GM12878 (cell line): ENCODE measurements around the gene AURKAIP1. TPM values are rescaled to one million over a fixed set of nuclear protein-coding genes. Genes with fewer than 3 reads are reported as not detected.
A peak's percentile ranks its signal among the peaks of the same experiment; 100 is the strongest.

Source experiments
- ASH2L ChIP-seq: fragments of 300-600, 200-600 bp; sonication (generic); IDR thresholded peaks from 2 replicates; pipeline ENCODE4 v1.6.1; 2017; ENCODE audit warnings: low read depth, mild to moderate bottlenecking, borderline replicate concordance
- CHD2 ChIP-seq: IDR thresholded peaks from 2 replicates; pipeline ENCODE4 v1.6.1; 2011; ENCODE audit warnings: low read depth, low read length, improper control_type of control experiment, borderline replicate concordance
- JUNB ChIP-seq: IDR thresholded peaks from 2 replicates; pipeline ENCODE4 v1.6.1; 2016; ENCODE audit warnings: antibody characterized with exemption, mild to moderate bottlenecking
- NR2C2 ChIP-seq: IDR thresholded peaks from 2 replicates; pipeline ENCODE4 v1.6.1; 2011; ENCODE audit warnings: borderline replicate concordance, low read depth; ENCODE audit not compliant: control insufficient read depth, insufficient read length
- PAX5 ChIP-seq: IDR thresholded peaks from 2 replicates; pipeline ENCODE4 v1.6.1; 2011; ENCODE audit warnings: low read depth, low read length, borderline replicate concordance
- POLR2AphosphoS2 ChIP-seq: IDR thresholded peaks from 2 replicates; pipeline ENCODE4 v1.6.1; 2011; ENCODE audit warnings: low read depth, mild to moderate bottlenecking, low read length, improper control_type of control experiment, moderate library complexity
- SIX5 ChIP-seq: IDR thresholded peaks from 2 replicates; pipeline ENCODE4 v1.6.1; 2011; ENCODE audit warnings: mild to moderate bottlenecking, low read depth, low read length, moderate library complexity; ENCODE audit not compliant: severe bottlenecking
- SPI1 ChIP-seq: IDR thresholded peaks from 2 replicates; pipeline ENCODE4 v1.6.1; 2011; ENCODE audit warnings: low read depth, mild to moderate bottlenecking, low read length, moderate library complexity, borderline replicate concordance; ENCODE audit not compliant: insufficient read depth
- STAT1 ChIP-seq: fragments of 450-650 bp; conservative IDR thresholded peaks from 2 replicates; pipeline ENCODE4 v1.6.1; 2014; ENCODE audit warnings: antibody characterized with exemption, mild to moderate bottlenecking
- STAT3 ChIP-seq: IDR thresholded peaks from 2 replicates; pipeline ENCODE4 v1.6.1; 2011; ENCODE audit warnings: low read depth, low read length, improper control_type of control experiment
- SUZ12 ChIP-seq: fragments of 200-600 bp; sonication (generic); IDR thresholded peaks from one replicate; pipeline ENCODE4 v1.6.1; 2018; ENCODE audit warnings: antibody characterized with exemption, mild to moderate bottlenecking; ENCODE audit not compliant: unreplicated experiment
- TCF3 ChIP-seq: IDR thresholded peaks from 2 replicates; pipeline ENCODE4 v1.6.1; 2012; ENCODE audit warnings: low read depth, mild to moderate bottlenecking, low read length, borderline replicate concordance; ENCODE audit not compliant: insufficient read depth
- USF1 ChIP-seq: IDR thresholded peaks from 2 replicates; pipeline ENCODE4 v1.6.1; 2011; ENCODE audit warnings: borderline replicate concordance, low read depth, mild to moderate bottlenecking, moderate library complexity, mixed read lengths, low read length; ENCODE audit not compliant: insufficient read depth; ENCODE audit errors: extremely low read length
- ZNF207 ChIP-seq: fragments of 450-650 bp; IDR thresholded peaks from 2 replicates; pipeline ENCODE4 v1.6.1; 2014; ENCODE audit warnings: antibody characterized with exemption, mild to moderate bottlenecking, borderline replicate concordance
- polyA plus RNA-seq, 11 experiments: library from polyadenylated mRNA; depleted of rRNA in 4 of 11; unstranded in 6 of 11; stranded (reverse) in 5 of 11; fragments of >200 nt; fragmentation: Nextera tagmentation in 4 of 11; fragmentation: Illumina TruSeq in 1 of 11; extraction: Ambion mirVana in 4 of 11; extraction: Trizol in 1 of 11; gene quantifications; 1 replicate in 1 of 11; 2 replicates in 10 of 11; pipeline versions ENCODE4 v1.2.1 to v1.2.3, GENCODE V29; 2011 to 2016; ENCODE audit warnings: inconsistent platforms in 2 of 11, missing spikeins in 2 of 11, low read depth in 1 of 11
- total RNA-seq, 4 experiments: library from RNA; depleted of rRNA in 3 of 4; stranded (reverse); fragments of >200 nt in 3 of 4; fragmentation: Illumina TruSeq in 1 of 4; extraction: Trizol in 1 of 4; gene quantifications; 2 replicates each; pipeline versions ENCODE4 v1.2.1 to v1.2.3, GENCODE V29; 2013 to 2021
- TF ChIP-seq, protein P1 (sequence below): fragments of 450-650 bp; formaldehyde crosslinking; IDR thresholded peaks from 2 replicates; pipeline ENCODE4 v1.4.0; 2020; ENCODE audit warnings: mild to moderate bottlenecking, moderate library complexity
- TF ChIP-seq, protein P2 (sequence below): fragments of 150-350 bp; IDR thresholded peaks from 2 replicates; pipeline ENCODE4 v1.6.1; 2016; ENCODE audit warnings: low read depth, low read length
- TF ChIP-seq, protein P3 (sequence below): fragments of 450-650 bp; formaldehyde crosslinking; IDR thresholded peaks from 2 replicates; pipeline ENCODE4 v1.5.0; 2022; ENCODE audit warnings: mild to moderate bottlenecking, missing genetic modification characterization

AURKAIP1 gene
- total and polyA plus RNA-seq, 10 of the 15 experiments (the other 5 are each of a cell fraction or from before 2014, with no cell fraction given): 6.5 to 366 (median 120) TPM

DNA sequence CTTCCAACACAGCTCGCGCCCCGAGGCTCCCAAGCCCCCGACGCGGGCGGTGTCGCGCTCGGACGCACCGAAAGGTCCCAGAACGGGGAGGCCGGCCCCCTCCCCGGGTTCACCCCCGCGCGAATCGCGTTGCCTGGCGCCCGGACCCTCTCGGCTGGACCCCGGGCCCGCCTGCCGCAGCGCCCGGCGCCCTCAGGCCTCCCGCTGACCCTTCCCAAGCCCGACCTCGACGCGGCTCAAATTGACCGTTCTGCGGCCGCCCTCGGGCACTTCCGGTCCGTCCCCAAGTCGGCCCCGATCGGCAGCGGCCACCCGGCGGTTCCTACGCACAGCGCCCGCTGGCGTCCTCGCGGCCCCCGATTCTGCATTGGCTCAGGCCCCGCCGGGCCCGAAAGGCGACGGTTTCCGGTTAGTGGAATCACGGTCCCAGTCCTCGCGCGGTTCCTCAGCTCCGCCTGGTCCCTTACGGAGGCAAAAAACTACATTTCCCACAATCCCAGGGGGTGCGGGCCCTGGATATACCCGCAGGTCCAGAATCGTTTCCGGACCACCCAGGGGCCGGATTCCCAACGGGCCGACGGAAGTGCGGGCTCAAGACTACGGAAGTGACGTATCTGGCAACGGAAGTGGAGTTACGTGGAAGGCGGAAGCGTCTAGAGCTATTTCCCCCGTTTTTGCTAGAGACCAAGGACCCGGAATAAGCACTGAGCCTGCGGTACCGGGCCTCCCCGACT, at the start of gene AURKAIP1 (continued):
- peak; percentile 71 for TF ChIP-seq SPI1
- TF ChIP-seq, protein P1, sequence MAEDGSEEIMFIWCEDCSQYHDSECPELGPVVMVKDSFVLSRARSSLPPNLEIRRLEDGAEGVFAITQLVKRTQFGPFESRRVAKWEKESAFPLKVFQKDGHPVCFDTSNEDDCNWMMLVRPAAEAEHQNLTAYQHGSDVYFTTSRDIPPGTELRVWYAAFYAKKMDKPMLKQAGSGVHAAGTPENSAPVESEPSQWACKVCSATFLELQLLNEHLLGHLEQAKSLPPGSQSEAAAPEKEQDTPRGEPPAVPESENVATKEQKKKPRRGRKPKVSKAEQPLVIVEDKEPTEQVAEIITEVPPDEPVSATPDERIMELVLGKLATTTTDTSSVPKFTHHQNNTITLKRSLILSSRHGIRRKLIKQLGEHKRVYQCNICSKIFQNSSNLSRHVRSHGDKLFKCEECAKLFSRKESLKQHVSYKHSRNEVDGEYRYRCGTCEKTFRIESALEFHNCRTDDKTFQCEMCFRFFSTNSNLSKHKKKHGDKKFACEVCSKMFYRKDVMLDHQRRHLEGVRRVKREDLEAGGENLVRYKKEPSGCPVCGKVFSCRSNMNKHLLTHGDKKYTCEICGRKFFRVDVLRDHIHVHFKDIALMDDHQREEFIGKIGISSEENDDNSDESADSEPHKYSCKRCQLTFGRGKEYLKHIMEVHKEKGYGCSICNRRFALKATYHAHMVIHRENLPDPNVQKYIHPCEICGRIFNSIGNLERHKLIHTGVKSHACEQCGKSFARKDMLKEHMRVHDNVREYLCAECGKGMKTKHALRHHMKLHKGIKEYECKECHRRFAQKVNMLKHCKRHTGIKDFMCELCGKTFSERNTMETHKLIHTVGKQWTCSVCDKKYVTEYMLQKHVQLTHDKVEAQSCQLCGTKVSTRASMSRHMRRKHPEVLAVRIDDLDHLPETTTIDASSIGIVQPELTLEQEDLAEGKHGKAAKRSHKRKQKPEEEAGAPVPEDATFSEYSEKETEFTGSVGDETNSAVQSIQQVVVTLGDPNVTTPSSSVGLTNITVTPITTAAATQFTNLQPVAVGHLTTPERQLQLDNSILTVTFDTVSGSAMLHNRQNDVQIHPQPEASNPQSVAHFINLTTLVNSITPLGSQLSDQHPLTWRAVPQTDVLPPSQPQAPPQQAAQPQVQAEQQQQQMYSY (CRISPR knock-in tag): no peak
- TF ChIP-seq NR2C2: no peak
- TF ChIP-seq PAX5: 0 out of 2 replicates have a peak, but pooled peaks have one; percentile 47
- TF ChIP-seq STAT3: no peak
- TF ChIP-seq, protein P2, sequence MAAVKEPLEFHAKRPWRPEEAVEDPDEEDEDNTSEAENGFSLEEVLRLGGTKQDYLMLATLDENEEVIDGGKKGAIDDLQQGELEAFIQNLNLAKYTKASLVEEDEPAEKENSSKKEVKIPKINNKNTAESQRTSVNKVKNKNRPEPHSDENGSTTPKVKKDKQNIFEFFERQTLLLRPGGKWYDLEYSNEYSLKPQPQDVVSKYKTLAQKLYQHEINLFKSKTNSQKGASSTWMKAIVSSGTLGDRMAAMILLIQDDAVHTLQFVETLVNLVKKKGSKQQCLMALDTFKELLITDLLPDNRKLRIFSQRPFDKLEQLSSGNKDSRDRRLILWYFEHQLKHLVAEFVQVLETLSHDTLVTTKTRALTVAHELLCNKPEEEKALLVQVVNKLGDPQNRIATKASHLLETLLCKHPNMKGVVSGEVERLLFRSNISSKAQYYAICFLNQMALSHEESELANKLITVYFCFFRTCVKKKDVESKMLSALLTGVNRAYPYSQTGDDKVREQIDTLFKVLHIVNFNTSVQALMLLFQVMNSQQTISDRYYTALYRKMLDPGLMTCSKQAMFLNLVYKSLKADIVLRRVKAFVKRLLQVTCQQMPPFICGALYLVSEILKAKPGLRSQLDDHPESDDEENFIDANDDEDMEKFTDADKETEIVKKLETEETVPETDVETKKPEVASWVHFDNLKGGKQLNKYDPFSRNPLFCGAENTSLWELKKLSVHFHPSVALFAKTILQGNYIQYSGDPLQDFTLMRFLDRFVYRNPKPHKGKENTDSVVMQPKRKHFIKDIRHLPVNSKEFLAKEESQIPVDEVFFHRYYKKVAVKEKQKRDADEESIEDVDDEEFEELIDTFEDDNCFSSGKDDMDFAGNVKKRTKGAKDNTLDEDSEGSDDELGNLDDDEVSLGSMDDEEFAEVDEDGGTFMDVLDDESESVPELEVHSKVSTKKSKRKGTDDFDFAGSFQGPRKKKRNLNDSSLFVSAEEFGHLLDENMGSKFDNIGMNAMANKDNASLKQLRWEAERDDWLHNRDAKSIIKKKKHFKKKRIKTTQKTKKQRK: no peak
- TF ChIP-seq SIX5: peak; percentile 94
- peak; percentile 99 for TF ChIP-seq STAT1
- no peak for TF ChIP-seq SUZ12
- TF ChIP-seq ZNF207: peak; percentile 100
- peak; percentile 17 for TF ChIP-seq USF1
- peak; percentile 99 for TF ChIP-seq CHD2
- TF ChIP-seq, protein P3, sequence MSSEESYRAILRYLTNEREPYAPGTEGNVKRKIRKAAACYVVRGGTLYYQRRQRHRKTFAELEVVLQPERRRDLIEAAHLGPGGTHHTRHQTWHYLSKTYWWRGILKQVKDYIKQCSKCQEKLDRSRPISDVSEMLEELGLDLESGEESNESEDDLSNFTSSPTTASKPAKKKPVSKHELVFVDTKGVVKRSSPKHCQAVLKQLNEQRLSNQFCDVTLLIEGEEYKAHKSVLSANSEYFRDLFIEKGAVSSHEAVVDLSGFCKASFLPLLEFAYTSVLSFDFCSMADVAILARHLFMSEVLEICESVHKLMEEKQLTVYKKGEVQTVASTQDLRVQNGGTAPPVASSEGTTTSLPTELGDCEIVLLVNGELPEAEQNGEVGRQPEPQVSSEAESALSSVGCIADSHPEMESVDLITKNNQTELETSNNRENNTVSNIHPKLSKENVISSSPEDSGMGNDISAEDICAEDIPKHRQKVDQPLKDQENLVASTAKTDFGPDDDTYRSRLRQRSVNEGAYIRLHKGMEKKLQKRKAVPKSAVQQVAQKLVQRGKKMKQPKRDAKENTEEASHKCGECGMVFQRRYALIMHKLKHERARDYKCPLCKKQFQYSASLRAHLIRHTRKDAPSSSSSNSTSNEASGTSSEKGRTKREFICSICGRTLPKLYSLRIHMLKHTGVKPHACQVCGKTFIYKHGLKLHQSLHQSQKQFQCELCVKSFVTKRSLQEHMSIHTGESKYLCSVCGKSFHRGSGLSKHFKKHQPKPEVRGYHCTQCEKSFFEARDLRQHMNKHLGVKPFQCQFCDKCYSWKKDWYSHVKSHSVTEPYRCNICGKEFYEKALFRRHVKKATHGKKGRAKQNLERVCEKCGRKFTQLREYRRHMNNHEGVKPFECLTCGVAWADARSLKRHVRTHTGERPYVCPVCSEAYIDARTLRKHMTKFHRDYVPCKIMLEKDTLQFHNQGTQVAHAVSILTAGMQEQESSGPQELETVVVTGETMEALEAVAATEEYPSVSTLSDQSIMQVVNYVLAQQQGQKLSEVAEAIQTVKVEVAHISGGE (CRISPR knock-in tag): peak; percentile 99
- no peak for TF ChIP-seq JUNB
- peak; percentile 78; the same call in 1 of the 2 replicates for TF ChIP-seq TCF3
- peak; percentile 98; the same call in 1 of the 2 replicates for TF ChIP-seq ASH2L
- TF ChIP-seq POLR2AphosphoS2: peak; percentile 77; the same call in 1 of the 2 replicates
